ENCODE measurements around the gene MACROD2. TPM values are rescaled to one million over a fixed set of nuclear protein-coding genes. Genes with fewer than 3 reads are reported as not detected.

MACROD2 gene
- total and polyA plus RNA-seq, 9 donors, result 3.7 to 25.5 (median 7.8) TPM

GRCh38 chr20:14064921-14065320, 69.6 kb downstream of the MACROD2 start:
- H3K4me1 ChIP-seq (ENCODE audit: insufficient read depth), result no peaks in the 10 kb centered on the region
- WGBS, 3 donors, result 40 to 63% (median 52%) methylated on average over 5 of the region's 5 CpGs
- H3K36me3 ChIP-seq, result no peaks in the 10 kb centered on the region
- no peak overlapping the region for H3K4me3 ChIP-seq
- intact Hi-C loops (cut with DNase I), result no loop called here
- H3K27ac ChIP-seq, result no peak overlapping the region
- no peaks in the 10 kb centered on the region for H3K27me3 ChIP-seq
- TF ChIP-seq EP300 (IDR thresholded peaks at IDR 0.05) (no peak), POLR2A (IDR thresholded peaks at IDR 0.05) (no peak), CTCF (IDR thresholded peaks at IDR 0.05) (no peak)
- H3K9me3 ChIP-seq, result no peaks in the 10 kb centered on the region
- DNase-seq, result no peak

GRCh38 chr20:14065774-14066173, 70.5 kb downstream of the MACROD2 start:
- TF ChIP-seq POLR2A (IDR thresholded peaks at IDR 0.05) (no peak), CTCF (IDR thresholded peaks at IDR 0.05) (no peak), EP300 (IDR thresholded peaks at IDR 0.05) (no peak)
- no peaks in the 10 kb centered on the region for H3K9me3 ChIP-seq
- no peaks in the 10 kb centered on the region for H3K27me3 ChIP-seq
- no peaks in the 10 kb centered on the region for H3K4me1 ChIP-seq (ENCODE audit: insufficient read depth)
- intact Hi-C loops (cut with DNase I), result no loop called here
- H3K36me3 ChIP-seq, result no peaks in the 10 kb centered on the region
- DNase-seq, result no peak
- no peak overlapping the region for H3K4me3 ChIP-seq
- 67 to 78% (median 77%) methylated on average over 3 of the region's 3 CpGs for WGBS, 3 donors
- no peak overlapping the region for H3K27ac ChIP-seq

DNA sequence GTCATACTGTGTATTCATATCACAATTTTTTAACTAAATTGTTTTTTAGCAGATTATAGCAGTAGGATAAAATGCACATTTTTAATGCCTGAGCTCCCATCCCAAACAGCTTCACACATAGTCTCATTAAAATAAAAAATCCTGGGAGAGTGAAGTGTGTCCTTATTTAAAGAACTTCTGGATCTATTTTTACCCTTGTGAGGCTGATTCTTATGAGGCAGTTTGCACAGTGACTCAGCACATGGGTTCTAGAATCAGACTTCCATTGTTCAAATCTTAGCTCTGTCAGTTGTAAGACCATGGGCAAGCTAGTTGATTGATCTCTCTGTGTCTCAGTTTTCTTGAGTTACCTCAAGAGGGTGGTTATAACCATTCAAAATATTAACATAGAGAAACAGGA, 72.3 kb downstream of the MACROD2 start:
- intact Hi-C loops (cut with DNase I), result no loop called here
- no peak for TF ChIP-seq CTCF (IDR thresholded peaks at IDR 0.05)
- TF ChIP-seq POLR2A (IDR thresholded peaks at IDR 0.05), result no peak
- TF ChIP-seq EP300 (IDR thresholded peaks at IDR 0.05), result no peak
- no peak overlapping the region for H3K27ac ChIP-seq
- no peak overlapping the region for H3K4me3 ChIP-seq
- H3K36me3 ChIP-seq, result no peaks in the 10 kb centered on the region
- DNase-seq, result no peak
- no peaks in the 10 kb centered on the region for H3K9me3 ChIP-seq
- no peaks in the 10 kb centered on the region for H3K27me3 ChIP-seq
- no peaks in the 10 kb centered on the region for H3K4me1 ChIP-seq (ENCODE audit: insufficient read depth)

DNA sequence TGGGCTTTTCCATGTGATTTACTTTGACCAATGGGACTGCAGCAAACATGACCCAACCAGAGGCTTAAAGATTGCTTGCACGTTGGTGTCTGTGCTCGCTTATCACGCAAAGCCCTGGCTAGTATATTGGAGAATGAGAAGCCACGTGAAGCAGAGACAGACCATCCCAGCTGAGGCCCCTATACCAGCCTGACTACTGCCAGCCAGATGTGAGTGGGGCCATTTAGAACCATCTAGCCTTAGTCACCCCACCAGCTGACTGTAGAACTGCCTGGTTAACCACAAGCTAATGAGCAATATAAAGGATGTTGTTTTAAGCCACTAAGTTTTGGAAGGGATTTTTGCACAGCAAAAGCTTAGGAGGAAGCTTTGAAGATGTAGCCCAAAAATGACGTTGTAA, 74.5 kb downstream of the MACROD2 start:
- 86 to 89% (median 89%) methylated on average over 5 of the region's 5 CpGs for WGBS, 3 donors
- intact Hi-C loops (cut with DNase I), result no loop called here
- Histone ChIP-seq H3K27me3 (no peaks in the 10 kb centered on the region), H3K4me3 (no peak overlapping the region), H3K9me3 (no peaks in the 10 kb centered on the region), H3K36me3 (no peaks in the 10 kb centered on the region), H3K27ac (no peak overlapping the region), H3K4me1 (ENCODE audit: insufficient read depth) (no peaks in the 10 kb centered on the region)
- no peak for DNase-seq
- TF ChIP-seq EP300 (IDR thresholded peaks at IDR 0.05) (no peak), CTCF (IDR thresholded peaks at IDR 0.05) (no peak), POLR2A (IDR thresholded peaks at IDR 0.05) (no peak)

GRCh38 chr20:14093652-14094051, 98.3 kb downstream of the MACROD2 start:
- Histone ChIP-seq H3K36me3 (no peaks in the 10 kb centered on the region), H3K27me3 (no peaks in the 10 kb centered on the region), H3K27ac (no peak overlapping the region), H3K4me1 (ENCODE audit: insufficient read depth) (no peaks in the 10 kb centered on the region), H3K4me3 (no peak overlapping the region), H3K9me3 (no peaks in the 10 kb centered on the region)
- no peak for DNase-seq
- intact Hi-C loops (cut with DNase I), result no loop called here
- TF ChIP-seq CTCF (IDR thresholded peaks at IDR 0.05) (no peak), POLR2A (IDR thresholded peaks at IDR 0.05) (no peak), EP300 (IDR thresholded peaks at IDR 0.05) (no peak)
- WGBS, 3 donors, result 52 to 68% (median 60%) methylated on average over 1 of the region's 1 CpG

Measured in ovary (tissue), 9 donors.